HG03175 (cell line): ENCODE results near the gene CFAP43.

Source experiments
- ATAC-seq: cut with Tn5 transposase; IDR thresholded peaks from one replicate; pipeline ENCODE4 v1.9.1; 2021; ENCODE audit warnings: mild to moderate bottlenecking, moderate library complexity; ENCODE audit not compliant: unreplicated experiment

Gene CFAP43

DNA sequence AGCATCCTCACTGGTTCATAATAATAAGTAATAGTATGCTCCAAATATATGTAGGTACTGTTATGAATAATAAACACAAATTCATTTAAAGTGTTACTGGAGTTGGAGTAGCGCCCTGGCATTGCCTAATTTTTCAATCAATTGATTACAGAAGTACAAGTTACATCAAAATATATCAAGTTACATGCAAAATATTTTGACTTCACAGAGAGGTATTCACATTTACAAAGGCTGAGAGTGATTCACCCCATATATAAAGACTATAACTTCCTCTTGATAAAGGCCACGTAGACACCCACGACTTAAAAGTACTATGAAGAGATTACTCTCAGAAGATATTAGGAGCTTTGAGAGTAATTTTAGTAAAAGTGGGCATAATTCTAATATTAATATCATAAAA is 132.9 kb downstream of the CFAP43 start:
- ATAC-seq = no peak

GRCh38 chr10:104098358-104098925 is 133.7 kb downstream of the CFAP43 start:
- ATAC-seq = no peak

GRCh38 chr10:104096692-104097091 is 135.5 kb downstream of the CFAP43 start:
- no peak for ATAC-seq

DNA sequence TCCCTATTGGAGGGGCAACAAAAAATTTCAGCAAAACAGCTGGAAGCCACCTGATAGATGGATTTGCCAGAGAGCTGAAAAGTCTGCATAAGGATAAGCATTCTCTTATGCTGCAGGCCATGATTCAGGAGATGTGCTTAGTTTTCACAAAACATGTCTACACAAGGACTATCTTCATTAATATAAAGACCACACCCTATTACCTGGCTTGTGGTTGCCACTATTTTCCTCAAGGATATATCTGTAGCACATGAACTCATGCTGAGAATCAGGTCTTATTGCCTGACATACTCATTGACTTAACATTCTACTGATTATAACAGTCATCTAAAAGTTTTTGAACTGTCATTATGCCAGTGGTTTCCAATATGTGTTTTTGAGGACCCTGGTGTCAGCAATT is 139.4 kb downstream of the CFAP43 start:
- no peak for ATAC-seq

DNA sequence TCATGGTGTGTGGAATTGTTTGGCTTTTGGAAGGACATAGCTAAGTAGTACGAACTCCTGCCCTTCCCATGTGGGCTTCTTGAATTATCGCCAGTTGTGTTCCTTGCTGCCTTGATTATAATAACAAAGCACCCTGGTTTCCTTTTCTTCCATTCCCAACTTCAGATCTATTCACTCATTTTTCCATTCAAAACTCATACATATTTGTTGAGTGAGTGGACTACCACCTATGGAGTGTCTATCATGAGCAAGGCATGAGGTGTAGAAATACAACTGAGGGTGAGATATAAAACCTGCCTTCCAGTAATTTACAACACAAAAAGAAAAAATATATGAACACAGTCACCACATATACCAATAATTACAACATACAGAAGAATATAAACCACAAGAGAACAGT is 141.6 kb downstream of the CFAP43 start:
- no peak for ATAC-seq

DNA sequence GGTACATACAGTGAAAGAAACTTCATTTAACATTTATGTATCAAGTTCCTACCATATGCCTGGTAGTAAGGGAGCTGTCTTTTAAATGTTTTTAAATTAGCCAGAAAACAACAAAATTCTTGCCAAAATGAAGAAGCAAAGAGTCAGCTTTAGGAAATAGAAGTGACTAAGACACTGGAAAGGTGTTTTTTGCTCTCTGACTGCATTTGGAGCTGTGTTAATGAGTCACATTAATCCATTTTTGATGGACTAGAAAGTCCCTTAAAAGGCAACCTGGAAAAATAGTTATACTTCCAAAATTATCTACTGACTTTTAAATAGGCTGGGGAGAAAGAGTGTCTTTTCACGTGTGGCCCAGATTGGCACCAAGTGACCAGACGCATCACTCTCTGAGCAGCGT is 142.5 kb downstream of the CFAP43 start:
- no peak for ATAC-seq

GRCh38 chr10:104088239-104088638 is 143.9 kb downstream of the CFAP43 start:
- no peak for ATAC-seq

GRCh38 chr10:104085801-104086400 is 146.3 kb downstream of the CFAP43 start, which contains the start of gene COL17A1:
COL17A1 (minus strand) TSS chr10:104085880; CDS start chr10:104080673, 5,207 bp downstream.
- no peak for ATAC-seq

GRCh38 chr10:104084482-104085142 is 147.6 kb downstream of the CFAP43 start:
- ATAC-seq = no peak

DNA sequence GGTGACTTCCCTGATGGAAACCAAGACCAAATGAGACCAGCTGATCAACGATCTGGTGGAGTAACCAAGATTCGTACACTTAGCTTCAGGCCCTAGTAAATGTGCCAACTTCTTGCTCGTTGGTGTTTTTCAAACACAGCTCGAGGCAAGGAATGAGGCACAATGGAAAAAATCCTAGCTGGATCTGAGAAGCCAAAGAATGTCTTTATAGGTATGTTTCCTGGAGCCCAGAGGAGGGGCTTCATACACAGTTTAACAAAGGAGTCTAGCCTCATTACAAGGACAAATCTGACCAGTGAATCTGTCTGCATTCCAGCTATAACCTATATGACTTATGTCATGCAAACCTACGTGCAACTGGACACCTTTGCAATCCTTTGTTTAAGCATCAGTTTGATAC is 150.2 kb downstream of the CFAP43 start:
- ATAC-seq = no peak

DNA sequence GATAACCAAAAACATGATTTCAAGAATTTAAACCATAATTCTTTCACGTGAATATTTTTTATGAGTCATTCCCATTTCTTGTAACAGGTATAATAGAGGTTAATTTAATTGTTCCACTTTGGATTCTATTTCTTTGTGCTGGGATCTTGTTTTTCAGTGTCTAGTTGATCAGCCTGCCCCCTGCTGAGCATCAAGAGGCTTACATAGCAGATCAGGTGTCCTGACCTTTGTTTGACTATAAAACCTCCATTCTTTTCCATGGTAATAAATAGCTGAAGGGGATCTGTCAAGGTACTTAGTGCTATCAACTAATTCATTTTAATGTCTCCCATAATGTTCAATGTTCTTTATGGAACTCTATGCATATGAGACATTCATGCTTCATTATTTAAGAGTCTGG is 151.4 kb downstream of the CFAP43 start:
- no peak for ATAC-seq
